HG03442 (cell line): Measurements from ENCODE around the gene NHLRC4.
A peak's percentile ranks its signal among the peaks of the same experiment; 100 is the strongest.

Experiments used
- ATAC-seq: cut with Tn5 transposase; IDR thresholded peaks from one replicate; pipeline ENCODE4 v1.9.1; 2021; ENCODE audit warnings: mild to moderate bottlenecking, moderate library complexity; ENCODE audit not compliant: unreplicated experiment

Gene NHLRC4

DNA sequence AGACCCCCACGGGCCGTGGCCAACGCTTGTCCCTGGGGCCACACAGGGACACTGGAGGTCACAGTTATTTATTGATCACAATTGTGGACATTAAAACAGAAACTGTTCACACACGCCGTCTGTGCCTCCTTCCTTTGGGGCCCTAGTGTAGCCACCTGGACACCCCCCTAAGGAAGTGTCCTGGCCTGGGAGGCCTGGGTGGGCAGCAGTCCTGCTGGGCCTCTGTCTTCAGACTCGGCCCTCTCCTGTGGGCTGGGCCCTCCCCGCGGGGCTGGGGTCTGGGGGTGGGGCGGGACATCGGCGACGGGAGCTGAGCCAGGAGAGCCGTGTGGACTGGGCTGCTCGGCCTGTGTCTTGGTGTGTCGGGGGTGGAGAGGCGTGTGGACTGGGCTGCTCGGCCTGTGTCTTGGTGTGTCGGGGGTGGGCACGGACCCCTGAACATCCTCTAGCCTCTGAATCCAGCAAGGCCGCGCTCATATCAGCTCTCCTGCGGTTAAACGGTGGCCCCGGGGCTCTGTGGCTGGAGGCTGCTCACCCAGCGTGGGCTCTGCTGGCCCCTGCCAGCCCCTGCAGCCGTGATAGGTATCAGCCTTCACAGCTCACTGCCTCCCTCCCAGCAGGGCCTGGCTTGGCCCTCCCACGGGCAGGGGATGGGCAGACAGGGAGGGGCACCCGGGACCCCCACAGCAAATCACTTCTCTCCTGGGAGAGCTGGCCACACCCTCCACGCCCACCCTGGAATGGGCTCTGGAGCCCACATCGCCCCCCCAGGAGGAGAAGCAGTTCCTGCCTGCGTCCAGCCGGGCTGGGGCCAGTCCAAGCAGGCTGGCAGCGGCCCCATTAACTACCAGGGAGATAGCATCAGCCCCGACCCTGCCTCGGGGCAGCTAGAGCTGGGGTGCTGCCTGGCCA is 1.1 kb upstream of the NHLRC4 start:
- no peak for ATAC-seq

DNA sequence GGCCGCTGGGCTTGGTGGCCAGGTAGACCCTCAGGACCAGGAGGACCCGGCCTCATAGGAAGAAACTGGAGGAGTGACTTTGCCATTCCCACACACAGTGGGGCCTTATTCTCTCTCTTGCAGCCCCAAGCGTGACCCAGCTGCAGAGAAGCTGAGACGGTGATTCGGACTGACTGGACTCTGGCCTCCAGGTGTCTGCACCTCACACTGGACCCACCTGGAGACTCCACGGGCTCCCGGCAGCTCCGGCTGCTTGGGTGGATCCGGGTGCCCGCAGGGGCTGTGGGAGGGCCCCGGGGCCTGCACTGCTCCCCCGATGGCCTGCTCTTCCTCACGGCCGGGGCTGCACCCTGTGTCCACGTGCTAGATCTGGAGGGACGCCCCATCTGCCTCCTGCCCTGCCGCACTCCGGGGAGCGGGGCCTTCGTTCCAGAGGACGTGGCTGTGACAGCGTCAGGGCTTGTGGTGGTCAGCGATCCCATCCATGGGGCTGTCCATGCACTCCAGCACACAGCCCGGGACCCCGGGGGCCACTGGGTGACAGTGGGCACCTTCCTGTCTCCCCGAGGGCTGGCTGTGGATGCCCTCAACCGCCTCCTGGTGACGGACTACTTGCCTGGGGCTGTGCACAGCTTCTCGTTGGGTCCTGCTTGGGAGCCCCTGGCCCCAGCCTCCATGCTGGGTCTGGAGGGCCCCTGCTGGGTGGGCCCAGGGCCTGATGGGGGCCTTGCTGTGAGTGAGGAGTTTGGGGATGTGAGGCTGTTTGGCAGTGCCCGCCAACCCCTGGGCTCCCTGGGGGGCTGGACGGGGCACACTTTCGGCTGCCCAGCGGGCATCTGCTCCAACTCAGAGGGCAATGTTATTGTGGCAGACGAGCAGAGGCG is 810 bp downstream of the NHLRC4 start:
- no peak for ATAC-seq

DNA sequence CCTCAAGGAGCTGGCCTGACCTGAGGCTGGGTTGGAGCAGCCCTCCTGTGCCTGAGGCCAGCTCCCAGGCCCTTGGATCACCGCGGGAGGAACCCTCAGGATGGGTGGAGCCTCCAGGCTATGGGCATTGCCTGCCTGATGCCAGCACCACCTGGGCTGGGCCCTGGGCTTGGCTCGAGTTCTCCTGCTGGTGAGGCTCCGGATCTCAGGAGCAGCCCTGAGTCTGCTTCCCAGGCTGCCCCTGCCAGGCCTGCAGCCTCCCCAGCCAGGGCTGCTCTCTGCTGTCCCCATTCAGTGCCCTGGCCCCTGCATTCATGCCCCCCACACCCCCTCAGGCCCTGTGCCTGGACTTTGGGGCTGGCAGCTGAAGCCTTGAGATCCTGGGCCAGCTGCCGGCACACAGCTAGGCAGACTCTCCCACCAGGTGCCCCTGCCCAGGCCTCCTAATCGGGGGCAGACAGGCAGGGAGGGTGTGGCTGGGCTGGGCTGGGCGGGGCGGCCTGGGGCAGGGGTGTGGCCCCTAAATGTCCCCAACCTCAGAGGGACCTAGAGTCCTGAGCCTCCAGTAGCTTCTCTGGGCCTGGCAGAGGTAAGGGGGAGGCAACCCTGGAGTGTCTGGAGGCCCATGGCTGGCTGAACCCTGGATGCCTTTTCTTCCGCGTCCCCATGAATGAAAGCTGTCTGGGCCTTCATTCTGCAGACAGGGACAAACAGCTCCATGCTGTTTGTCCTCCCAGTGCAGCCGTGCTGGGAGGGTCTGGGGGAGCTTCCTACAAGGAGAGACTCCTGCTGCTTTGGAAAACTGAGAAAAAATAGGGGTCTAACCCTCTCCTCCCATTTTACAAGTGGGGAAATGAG is 1.8 kb downstream of the NHLRC4 start:
- ATAC-seq, result no peak

DNA sequence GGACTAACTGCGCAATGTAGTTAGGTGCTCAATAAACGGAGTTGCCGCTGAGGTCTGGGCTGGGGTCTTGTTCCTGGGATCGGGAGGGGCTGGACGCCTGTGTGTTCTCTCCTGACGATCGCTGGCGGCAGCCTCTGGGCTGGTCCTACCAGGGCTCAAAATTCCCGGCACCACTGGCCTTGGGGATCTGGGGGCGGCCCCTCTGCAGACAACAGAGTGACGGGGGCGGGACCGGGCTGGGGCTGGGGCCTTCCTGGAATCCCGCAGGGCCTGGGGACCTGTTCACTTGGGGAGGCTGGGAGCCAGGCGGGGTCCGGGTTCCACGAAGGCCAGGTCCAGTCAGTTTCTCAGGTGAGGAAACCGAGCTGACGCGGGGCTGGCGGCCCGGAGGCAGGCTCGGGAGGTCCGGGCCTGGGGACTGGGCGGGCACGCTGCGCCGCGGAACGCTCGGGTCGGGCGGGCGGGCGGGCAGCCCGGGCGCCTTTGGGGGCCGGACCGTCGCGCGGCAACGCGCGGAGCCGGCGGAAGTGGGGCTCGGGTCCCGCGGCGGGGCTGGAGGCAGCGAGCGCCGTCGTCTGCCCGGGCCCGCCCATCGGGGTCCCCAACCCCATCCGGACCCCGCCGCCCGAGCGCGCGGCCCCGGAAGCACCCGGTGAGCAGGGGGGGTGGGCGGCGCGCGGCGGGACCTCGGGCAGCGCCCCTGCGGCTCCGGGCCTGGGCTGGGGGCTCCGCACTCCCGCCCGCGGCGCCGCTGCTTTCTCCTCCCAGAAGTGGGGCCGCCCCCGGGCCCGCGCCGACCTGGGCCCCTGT is 2.8 kb downstream of the NHLRC4 start, which contains the start of gene PIGQ:
TSS of gene PIGQ (plus strand) at position 524 of the 810 bp plus-strand sequence. CDS start 4,107 bp downstream, outside the sequence.
- ATAC-seq, result peak; percentile 65

DNA sequence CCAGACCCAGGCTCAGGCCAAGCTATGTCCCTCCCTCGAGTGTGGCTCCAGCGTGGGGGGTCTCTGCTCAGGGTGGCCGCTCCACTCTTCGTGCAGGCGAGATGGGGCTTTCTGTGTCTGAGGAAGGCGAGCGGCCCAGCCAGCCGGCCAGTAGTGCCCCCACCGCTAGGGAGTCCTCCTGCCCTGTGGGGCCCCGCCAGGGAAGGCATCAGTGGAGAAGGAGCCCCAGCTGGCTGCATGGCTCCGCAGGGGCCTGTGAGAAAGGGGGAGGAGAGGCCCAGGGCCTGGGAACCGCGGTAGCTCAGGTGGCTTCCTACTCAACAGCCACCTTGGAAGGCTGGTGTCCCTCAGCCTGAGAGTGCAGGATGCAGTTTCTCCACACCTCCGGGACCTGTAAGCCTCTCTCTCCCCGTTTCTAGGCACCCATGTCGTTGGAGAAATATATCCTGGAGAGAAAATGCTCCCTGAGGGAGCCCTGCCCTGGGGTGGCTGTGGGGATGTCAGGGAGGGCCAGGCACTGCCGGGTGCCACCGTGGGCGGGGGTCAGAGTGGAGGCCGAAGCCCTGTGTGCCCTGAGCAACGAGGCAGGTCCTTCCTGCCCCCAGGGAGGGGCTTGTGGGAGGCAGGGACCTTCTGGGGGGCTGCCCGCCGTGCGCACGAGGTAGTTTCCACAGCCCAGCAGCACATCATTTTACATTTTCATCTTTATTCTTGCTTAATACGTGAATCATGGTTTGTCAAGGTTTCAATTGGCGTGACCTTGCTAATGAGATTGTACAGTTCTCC is 6.3 kb downstream of the NHLRC4 start:
- ATAC-seq, result no peak

DNA sequence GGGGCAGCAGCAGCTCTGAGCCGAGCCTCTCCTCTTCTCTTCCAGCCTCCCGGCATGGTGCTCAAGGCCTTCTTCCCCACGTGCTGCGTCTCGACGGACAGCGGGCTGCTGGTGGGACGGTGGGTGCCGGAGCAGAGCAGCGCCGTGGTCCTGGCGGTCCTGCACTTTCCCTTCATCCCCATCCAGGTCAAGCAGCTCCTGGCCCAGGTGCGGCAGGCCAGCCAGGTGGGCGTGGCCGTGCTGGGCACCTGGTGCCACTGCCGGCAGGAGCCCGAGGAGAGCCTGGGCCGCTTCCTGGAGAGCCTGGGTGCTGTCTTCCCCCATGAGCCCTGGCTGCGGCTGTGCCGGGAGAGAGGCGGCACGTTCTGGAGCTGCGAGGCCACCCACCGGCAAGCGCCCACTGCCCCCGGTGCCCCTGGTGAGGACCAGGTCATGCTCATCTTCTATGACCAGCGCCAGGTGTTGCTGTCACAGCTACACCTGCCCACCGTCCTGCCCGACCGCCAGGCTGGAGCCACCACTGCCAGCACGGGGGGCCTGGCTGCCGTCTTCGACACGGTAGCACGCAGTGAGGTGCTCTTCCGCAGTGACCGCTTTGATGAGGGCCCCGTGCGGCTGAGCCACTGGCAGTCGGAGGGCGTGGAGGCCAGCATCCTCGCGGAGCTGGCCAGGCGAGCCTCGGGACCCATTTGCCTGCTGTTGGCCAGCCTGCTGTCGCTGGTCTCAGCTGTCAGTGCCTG is 7.4 kb downstream of the NHLRC4 start:
- ATAC-seq, result no peak

DNA sequence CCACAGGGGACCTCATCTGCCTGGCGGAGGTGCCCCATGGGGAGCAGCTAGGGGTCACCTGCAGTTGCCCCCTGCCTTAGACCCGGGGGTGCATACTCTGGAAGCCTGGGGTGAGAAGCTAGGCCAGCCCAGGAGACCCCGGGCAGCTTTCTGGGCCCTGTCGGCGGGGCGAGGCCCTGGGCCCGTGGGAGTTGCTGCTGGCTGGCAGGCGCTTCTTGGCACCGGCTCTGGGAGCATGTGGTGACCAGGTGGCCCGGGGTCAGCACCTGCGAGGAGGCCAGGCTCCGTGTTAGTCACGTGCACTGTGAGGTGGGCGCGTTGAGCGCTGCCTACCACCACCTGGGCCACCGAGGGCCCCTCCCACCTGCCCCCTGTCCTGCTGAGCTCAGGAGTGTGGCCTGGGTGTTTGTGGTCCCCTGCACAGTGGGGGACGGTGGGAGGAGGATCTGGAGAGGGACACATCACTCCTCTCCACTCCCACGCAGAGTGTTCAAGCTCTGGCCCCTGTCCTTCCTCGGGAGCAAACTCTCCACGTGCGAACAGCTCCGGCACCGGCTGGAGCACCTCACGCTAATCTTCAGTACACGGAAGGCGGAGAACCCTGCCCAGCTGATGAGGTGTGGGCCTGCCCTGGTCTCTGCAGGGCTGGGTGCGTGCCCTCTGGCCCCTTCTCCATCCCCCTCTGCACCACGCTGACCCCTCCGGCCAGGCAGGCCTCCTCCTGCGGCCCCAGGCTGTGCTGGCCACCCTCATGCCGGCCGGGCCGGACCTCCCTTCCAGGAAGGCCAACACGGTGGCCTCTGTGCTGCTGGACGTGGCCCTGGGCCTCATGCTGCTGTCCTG is 8.8 kb downstream of the NHLRC4 start:
- no peak for ATAC-seq

DNA sequence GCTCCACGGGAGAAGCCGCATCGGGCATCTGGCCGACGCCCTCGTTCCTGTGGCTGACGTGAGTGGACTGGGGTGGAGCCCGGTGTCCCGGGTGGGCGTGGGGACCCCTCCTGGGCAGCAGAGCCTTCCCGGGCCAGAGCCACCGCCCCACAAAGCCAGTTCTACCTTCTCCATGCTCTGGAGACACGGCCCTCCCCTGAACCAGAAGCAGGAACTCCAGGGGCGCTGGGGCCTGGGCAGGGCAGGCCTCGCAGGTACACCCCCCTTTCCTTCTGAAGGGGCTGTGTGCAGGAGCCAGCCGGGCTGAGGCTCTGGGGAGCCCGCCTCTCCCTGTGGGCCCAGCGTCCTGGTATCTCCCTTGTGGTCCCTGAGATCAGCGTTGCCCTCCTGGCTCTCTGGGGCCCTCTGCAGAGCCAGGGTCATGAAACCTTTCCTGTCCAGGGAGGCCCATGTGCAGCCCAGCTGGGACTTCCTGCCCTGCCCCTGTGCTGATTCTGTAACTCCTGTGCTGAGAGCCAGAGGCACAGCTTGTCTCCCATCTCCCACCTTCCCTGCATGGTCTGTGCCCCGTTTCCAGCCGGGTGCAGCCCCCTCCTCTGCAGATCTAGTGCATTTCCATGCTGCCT is 9.5 kb downstream of the NHLRC4 start:
- no peak for ATAC-seq

DNA sequence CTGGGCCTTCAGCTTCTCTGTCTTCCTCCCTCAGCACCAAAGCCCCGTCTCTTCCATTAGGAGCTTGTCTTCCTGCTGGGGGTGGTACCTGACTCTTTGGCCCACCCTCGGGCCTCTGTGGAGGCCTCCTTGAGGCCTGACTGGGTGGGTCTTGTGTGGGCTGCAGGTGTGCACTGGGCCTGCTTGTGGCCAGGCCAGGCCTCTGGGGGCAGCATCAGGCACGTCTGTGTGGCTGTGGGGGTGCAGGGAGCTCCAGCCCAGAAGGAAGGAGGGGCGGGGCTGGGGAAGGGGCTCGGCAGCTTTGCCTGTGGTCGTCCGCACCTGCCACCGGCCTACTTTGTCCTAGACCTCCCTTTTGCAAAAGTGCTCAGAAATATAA is 10.0 kb downstream of the NHLRC4 start:
- ATAC-seq, result no peak

DNA sequence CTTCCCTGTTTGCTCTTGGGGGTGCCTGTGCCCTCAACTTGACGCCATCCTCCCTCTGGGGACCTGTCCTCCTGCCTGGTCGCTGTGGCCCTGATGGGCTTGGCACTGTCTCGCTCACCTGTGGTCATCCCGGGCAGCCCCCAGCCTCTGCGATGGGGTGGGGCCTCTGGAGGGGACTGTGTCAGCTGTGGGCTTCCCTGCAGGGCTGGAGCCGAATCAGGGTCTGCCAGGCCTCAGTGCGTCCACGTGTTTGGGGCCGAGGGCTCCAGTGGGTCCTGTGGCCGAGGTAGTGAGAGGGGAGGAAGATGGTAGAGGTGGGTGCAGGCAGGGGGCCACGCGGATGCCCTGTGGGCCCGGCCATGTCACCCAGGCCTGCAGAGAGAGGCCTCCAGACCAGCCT is 11.0 kb downstream of the NHLRC4 start:
- ATAC-seq, result no peak

DNA sequence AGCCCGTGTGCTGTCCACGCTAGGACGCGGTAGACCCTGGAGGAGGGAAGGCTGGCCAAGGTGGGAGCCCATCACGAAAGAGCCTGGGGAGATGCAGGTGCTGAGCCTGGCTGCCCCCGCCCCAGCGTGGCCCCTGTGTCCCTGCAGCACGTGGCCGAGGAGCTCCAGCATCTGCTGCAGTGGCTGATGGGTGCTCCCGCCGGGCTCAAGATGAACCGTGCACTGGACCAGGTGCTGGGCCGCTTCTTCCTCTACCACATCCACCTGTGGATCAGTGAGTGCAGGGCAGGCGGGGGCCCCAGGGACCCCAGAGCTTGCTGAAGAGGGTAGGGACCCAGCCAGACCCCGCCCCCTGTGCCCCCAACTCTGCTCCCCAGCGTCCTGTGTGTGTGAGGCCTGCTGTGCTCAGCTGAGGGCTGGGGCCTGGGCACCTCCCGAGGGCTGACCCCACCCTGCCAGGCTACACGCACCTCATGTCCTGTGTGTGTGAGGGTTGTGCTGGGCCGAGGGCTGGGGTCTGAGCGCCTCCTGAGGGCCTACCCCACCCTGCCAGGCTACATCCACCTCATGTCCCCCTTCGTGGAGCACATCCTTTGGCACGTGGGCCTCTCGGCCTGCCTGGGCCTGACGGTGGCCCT is 11.5 kb downstream of the NHLRC4 start:
- no peak for ATAC-seq

DNA sequence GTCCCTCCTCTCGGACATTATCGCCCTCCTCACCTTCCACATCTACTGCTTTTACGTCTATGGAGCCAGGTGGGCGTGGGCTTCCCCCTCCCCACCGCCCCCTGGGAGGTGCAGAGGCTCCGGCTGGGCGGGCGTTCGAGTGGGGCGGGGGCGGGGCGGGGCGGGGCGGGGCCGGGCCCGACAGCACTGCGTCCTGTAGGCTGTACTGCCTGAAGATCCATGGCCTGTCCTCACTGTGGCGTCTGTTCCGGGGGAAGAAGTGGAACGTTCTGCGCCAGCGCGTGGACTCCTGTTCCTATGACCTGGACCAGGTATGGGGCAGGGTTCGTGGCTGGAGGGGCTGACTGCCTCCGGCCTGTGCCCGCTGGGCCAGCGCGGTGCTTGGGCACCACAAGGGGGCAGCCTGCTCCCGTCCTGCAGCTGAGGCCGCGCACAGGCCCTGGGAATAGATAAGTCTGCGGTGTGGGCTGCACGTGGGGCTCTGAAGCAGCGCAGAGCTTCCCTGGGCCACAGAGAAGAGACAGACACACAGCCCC is 12.1 kb downstream of the NHLRC4 start:
- no peak for ATAC-seq

DNA sequence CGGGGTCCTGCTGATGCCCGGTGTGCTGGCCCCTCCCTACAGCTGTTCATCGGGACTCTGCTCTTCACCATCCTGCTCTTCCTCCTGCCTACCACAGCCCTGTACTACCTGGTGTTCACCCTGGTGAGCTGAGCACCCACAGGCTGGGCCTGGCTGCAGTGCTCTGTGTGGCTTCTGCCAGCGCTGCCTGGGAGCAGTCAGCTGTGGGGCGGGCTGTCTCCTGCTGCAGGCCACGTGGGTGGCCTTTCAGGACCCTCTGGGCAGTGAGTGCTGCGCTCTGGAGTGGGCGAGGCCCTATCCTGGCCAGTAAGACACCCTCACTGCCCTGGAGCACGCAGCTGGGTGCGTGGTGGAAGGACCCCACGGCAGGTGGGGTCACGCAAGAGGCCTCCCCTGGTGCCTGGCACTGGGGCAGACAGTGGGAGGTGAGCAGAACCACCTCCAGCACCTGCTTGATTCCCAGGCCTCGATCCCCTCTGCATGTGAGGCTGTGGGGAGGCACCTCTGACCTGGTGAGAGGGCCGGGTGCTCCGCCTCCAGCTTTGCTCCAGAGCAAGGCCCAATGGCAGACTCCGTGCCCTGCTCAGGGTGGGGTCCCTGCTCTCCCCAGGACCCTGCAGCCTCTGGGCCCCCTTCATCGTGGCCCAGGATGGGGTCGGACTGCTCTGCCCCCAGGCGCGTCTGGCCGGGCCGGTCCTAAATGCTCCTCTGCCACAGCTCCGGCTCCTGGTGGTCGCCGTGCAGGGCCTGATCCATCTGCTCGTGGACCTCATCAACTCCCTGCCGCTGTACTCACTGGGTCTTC is 13.5 kb downstream of the NHLRC4 start:
- ATAC-seq, result no peak

DNA sequence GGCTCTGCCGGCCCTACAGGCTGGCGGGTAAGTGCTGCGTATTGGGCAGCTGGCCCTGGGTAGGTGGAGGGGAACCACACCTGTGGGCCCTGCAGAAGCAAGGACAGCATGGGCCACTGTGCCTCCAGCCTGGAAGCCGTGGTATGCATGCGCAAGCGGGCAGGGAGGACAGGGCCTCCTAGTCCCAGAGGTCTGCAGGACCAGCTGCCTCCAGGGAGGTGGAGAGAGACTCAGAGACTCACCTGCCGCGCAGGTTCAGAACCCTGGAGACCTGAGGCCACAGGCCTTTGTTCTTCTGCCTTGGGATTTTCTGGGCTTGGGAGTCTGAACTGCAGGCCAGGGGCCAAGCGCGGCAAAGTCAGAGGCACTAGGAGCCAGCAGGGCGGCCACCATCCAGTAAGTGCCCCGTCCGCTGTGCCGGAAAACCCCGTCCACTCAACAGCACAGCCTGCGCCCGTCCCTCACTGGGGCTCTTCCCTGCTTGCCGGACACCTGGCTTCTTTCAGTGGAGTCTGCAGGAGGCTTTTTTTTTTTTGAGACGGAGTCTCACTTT is 14.2 kb downstream of the NHLRC4 start:
- no peak for ATAC-seq

DNA sequence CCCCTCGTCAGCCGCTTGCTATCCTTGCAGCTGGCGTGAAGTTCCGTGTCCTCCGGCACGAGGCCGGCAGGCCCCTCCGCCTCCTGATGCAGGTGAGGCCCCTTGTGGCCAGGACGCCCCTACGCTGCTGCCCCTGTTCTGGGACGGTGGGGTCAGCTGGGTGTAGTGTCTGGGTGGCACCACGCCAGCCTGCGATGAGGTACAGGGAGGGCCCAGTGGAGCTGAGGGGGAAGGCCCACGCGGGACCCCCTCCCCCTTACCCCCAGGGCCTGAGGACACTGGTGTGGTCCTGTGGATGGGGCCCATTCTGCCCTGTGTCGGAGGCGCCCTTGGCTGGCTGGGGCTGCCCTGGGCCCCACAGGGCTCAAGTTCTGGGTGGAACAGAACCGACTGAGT is 15.4 kb downstream of the NHLRC4 start:
- ATAC-seq, result no peak
